ENCODE results near the gene EFHD1. TPM values are rescaled to one million over a fixed set of nuclear protein-coding genes. Genes with fewer than 3 reads are reported as not detected.

Gene EFHD1
- total and polyA plus RNA-seq, 9 of the 15 experiments (the other 6 are each of a cell fraction or from before 2014, with no cell fraction given), result 0.66 to 9.1 (median 2.0) TPM

- TF ChIP-seq RERE (CRISPR knock-in tag; IDR thresholded peaks at IDR 0.05; ENCODE audit: borderline replicate concordance) (no peak), NCOA4 (IDR thresholded peaks at IDR 0.05; ENCODE audit: partially characterized antibody) (no peak), ZNF124 (CRISPR knock-in tag; IDR thresholded peaks at IDR 0.05) (no peak), ATF4 (CRISPR knock-in tag; IDR thresholded peaks at IDR 0.05) (no peak), MAX (CRISPR knock-in tag; IDR thresholded peaks at IDR 0.05) (peak; percentile 85), ZNF143 (CRISPR knock-in tag; IDR thresholded peaks at IDR 0.05) (0 out of 2 replicates have a peak, but pooled peaks have one; percentile 32), GMEB1 (CRISPR knock-in tag; IDR thresholded peaks at IDR 0.05) (peak; percentile 81), GABPB1 (CRISPR knock-in tag; IDR thresholded peaks at IDR 0.05) (peak; percentile 33; the same call in 1 of the 2 replicates), SMAD4 (CRISPR knock-in tag; conservative IDR thresholded peaks at IDR 0.05) (0 out of 2 replicates have a peak, but pooled peaks have one; percentile 18), ZNF354B (CRISPR knock-in tag; IDR thresholded peaks at IDR 0.05) (no peak), ZBTB26 (CRISPR knock-in tag; IDR thresholded peaks at IDR 0.05) (no peak), BCOR (IDR thresholded peaks at IDR 0.05) (no peak), HMBOX1 (IDR thresholded peaks at IDR 0.05) (no peak), ZNF695 (CRISPR knock-in tag; IDR thresholded peaks at IDR 0.05) (no peak), TEAD1 (CRISPR knock-in tag; IDR thresholded peaks at IDR 0.05) (peak in 1 of 2 experiments; percentile 78; a peak in 2 of 4 replicates), ZNF140 (CRISPR knock-in tag; IDR thresholded peaks at IDR 0.05) (no peak), SAFB (IDR thresholded peaks at IDR 0.05; ENCODE audit: borderline replicate concordance, low read depth, low read length) (no peak)
Observed at GRCh38 chr2:232697059-232697806, 63.8 kb downstream of the EFHD1 start, which contains the start of gene GIGYF2 (continued).

Data from K562 (cell line).